ENCODE results near the gene THBS2. TPM values are rescaled to one million over a fixed set of nuclear protein-coding genes. Genes with fewer than 3 reads are reported as not detected.

THBS2 gene
- total RNA-seq, 1 donor from 2014 or later = 0.13 TPM

DNA sequence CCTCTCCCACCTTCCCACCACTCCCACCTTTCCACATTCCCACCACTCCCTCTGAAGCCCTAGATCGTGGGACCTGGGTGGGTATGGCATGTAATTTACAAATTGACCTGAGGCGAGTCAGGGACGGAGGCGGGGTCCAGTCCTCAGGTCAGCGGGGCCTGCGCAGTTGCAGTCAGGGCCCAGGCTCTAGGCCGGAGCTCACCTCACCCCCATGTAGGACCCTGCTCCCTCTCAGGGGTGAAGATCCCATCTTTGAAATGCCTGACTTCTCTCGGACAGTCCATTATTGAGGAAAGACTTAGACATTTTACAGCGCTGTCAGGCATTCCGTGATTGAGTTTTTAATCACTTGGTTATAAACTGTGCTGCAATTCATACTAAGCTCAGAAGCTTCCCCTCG, 10.5 kb downstream of the THBS2 start:
- Mint-ChIP-seq H3K27me3 (ENCODE audit: insufficient read depth, low read depth) (peaks cover 8% of the 10 kb centered on the region), H3K27ac (no peak overlapping the region), H3K36me3 (peaks cover 14% of the 10 kb centered on the region), H3K9me3 (peaks cover 2% of the 10 kb centered on the region), H3K4me3 (no peak overlapping the region), H3K4me1 (no peaks in the 10 kb centered on the region)
- Histone ChIP-seq H3K9me3 (ENCODE audit: low read depth) (no peaks in the 10 kb centered on the region), H3K79me2 (ENCODE audit: low read depth) (no peaks in the 10 kb centered on the region), H3K36me3 (no peaks in the 10 kb centered on the region), H3K4me2 (no peak overlapping the region), H3K9ac (no peak overlapping the region), H3K4me1 (peaks cover 4% of the 10 kb centered on the region), H3K27me3 (no peaks in the 10 kb centered on the region), H2AFZ (replicated peaks) (no peak overlapping the region), H3K4me3 (no peak overlapping the region), H3F3A (ENCODE audit: low read depth) (peaks cover 9% of the 10 kb centered on the region), H4K20me1 (ENCODE audit: low read depth) (no peaks in the 10 kb centered on the region), H3K27ac (no peak overlapping the region)
- TF ChIP-seq, protein P1, sequence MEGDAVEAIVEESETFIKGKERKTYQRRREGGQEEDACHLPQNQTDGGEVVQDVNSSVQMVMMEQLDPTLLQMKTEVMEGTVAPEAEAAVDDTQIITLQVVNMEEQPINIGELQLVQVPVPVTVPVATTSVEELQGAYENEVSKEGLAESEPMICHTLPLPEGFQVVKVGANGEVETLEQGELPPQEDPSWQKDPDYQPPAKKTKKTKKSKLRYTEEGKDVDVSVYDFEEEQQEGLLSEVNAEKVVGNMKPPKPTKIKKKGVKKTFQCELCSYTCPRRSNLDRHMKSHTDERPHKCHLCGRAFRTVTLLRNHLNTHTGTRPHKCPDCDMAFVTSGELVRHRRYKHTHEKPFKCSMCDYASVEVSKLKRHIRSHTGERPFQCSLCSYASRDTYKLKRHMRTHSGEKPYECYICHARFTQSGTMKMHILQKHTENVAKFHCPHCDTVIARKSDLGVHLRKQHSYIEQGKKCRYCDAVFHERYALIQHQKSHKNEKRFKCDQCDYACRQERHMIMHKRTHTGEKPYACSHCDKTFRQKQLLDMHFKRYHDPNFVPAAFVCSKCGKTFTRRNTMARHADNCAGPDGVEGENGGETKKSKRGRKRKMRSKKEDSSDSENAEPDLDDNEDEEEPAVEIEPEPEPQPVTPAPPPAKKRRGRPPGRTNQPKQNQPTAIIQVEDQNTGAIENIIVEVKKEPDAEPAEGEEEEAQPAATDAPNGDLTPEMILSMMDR (IDR thresholded peaks at IDR 0.05) = no peak
- TF ChIP-seq EZH2 (IDR thresholded peaks at IDR 0.05) = no peak
- no peak for TF ChIP-seq EZH2phosphoT487 (IDR thresholded peaks at IDR 0.05)
- DNase-seq (ENCODE audit: low spot score) = no peak

GRCh38 chr6:169241688-169242350, 11.8 kb downstream of the THBS2 start:
- Mint-ChIP-seq H3K4me3 (no peak overlapping the region), H3K27me3 (ENCODE audit: insufficient read depth, low read depth) (peaks cover 2% of the 10 kb centered on the region), H3K27ac (no peak overlapping the region), H3K36me3 (peaks cover 4% of the 10 kb centered on the region), H3K4me1 (no peaks in the 10 kb centered on the region), H3K9me3 (no peaks in the 10 kb centered on the region)
- no peaks in the 10 kb centered on the region for H3K36me3 ChIP-seq
- no peak for DNase-seq (ENCODE audit: low spot score)
- H4K20me1 ChIP-seq (ENCODE audit: low read depth) = no peaks in the 10 kb centered on the region
- H3K9me3 ChIP-seq (ENCODE audit: low read depth) = no peaks in the 10 kb centered on the region
- no peaks in the 10 kb centered on the region for H3K79me2 ChIP-seq (ENCODE audit: low read depth)
- H3K9ac ChIP-seq = no peak overlapping the region
- TF ChIP-seq EZH2 (IDR thresholded peaks at IDR 0.05) = no peak
- TF ChIP-seq, protein P1 (IDR thresholded peaks at IDR 0.05) = no peak
- no peak for TF ChIP-seq EZH2phosphoT487 (IDR thresholded peaks at IDR 0.05)
- H2AFZ ChIP-seq (replicated peaks) = no peak overlapping the region
- H3F3A ChIP-seq (ENCODE audit: low read depth) = no peaks in the 10 kb centered on the region
- H3K27me3 ChIP-seq = no peaks in the 10 kb centered on the region
- H3K4me1 ChIP-seq = peaks cover 4% of the 10 kb centered on the region
- H3K4me2 ChIP-seq = no peak overlapping the region
- H3K27ac ChIP-seq = no peak overlapping the region
- H3K4me3 ChIP-seq = no peak overlapping the region

GRCh38 chr6:169240591-169241390, 12.9 kb downstream of the THBS2 start:
- no peak overlapping the region for H3K4me3 ChIP-seq
- TF ChIP-seq, protein P1 (IDR thresholded peaks at IDR 0.05) = no peak
- DNase-seq (ENCODE audit: low spot score) = no peak
- Mint-ChIP-seq H3K9me3 (no peaks in the 10 kb centered on the region), H3K36me3 (peaks cover 4% of the 10 kb centered on the region), H3K27ac (peak overlapping the region; percentile 74), H3K4me3 (no peak overlapping the region), H3K27me3 (ENCODE audit: insufficient read depth, low read depth) (no peaks in the 10 kb centered on the region), H3K4me1 (no peaks in the 10 kb centered on the region)
- H3K27me3 ChIP-seq = no peaks in the 10 kb centered on the region
- H3K36me3 ChIP-seq = no peaks in the 10 kb centered on the region
- H3K4me2 ChIP-seq = no peak overlapping the region
- H3K4me1 ChIP-seq = peaks cover 4% of the 10 kb centered on the region
- H3F3A ChIP-seq (ENCODE audit: low read depth) = no peaks in the 10 kb centered on the region
- no peaks in the 10 kb centered on the region for H3K9me3 ChIP-seq (ENCODE audit: low read depth)
- peak overlapping the region; percentile 65 for H2AFZ ChIP-seq (replicated peaks)
- no peak overlapping the region for H3K9ac ChIP-seq
- no peaks in the 10 kb centered on the region for H4K20me1 ChIP-seq (ENCODE audit: low read depth)
- no peaks in the 10 kb centered on the region for H3K79me2 ChIP-seq (ENCODE audit: low read depth)
- H3K27ac ChIP-seq = no peak overlapping the region
